GM12892 (cell line): Measurements from ENCODE around the gene NEU4. TPM values are rescaled to one million over a fixed set of nuclear protein-coding genes. Genes with fewer than 3 reads are reported as not detected.
"Not testable (repeated sequence)": the region's sequence is repeated elsewhere in the genome, so short reads cannot be mapped to it uniquely, and the experiment has no call there.

ENCODE experiments used
- DNase-seq: peaks from one replicate; pipeline ENCODE4 v3.0.0; 2011; ENCODE audit not compliant: insufficient read length
- FAIRE-seq: peaks from 2 replicates; lab custom pipeline; 2011; peaks lifted over from hg19 to GRCh38; lab: Jason Lieb, UNC
- POLR2A ChIP-seq: IDR thresholded peaks from 2 replicates; pipeline ENCODE4 v1.6.1; 2011; ENCODE audit warnings: low read depth, low read length, control low read depth
- POLR2AphosphoS5 ChIP-seq: IDR thresholded peaks from 2 replicates; pipeline ENCODE4 v1.6.1; 2011; ENCODE audit warnings: low read depth, low read length, control low read depth
- TAF1 ChIP-seq: IDR thresholded peaks from 2 replicates; pipeline ENCODE4 v1.6.1; 2011; ENCODE audit warnings: low read depth, mild to moderate bottlenecking, control low read depth, low read length, borderline replicate concordance
- polyA plus RNA-seq: library from polyadenylated mRNA; unstranded; fragments of >200 nt; gene quantifications from one replicate; pipeline ENCODE4 v1.2.1, GENCODE V29; 2012; ENCODE audit warnings: missing spikeins, inconsistent platforms; ENCODE audit not compliant: missing spikeins

NEU4 gene, protein sequence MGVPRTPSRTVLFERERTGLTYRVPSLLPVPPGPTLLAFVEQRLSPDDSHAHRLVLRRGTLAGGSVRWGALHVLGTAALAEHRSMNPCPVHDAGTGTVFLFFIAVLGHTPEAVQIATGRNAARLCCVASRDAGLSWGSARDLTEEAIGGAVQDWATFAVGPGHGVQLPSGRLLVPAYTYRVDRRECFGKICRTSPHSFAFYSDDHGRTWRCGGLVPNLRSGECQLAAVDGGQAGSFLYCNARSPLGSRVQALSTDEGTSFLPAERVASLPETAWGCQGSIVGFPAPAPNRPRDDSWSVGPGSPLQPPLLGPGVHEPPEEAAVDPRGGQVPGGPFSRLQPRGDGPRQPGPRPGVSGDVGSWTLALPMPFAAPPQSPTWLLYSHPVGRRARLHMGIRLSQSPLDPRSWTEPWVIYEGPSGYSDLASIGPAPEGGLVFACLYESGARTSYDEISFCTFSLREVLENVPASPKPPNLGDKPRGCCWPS
- 0.19 TPM for polyA plus RNA-seq

DNA sequence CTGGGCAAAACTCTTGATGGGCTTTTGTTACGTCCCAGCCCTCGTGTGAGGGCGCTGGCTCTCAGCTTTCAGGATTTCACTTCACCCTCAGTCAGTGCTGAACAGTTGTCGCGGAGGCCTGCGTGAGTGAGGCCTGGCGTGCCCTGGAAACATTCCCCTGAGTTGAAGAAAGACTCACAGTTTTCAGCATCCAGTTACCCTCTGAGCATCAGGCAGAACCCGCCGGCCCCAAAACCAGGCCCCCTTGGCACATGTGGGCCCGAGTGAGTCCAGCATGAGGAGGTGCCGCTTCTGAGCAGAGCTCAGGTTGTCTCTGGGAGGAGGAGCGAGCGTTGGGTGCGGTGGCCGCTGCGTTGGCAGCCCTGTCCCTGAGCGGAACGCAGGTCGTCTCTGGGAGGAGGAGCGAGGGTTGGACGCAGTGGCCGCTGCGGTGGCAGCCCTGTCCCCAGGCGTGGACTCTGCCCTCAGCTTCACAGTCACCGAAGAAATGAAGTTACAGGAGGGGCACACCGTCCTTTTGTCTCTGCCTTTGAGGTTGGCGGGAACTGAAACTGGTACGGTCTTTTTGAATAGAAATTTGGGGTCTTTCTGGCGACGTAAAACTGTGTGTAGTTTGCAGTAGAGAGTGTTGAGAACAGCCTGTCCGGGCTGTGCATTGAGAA lies at the start of gene NEU4:
TSS of gene NEU4 (plus strand) at position 473 of the 662 bp plus-strand sequence. CDS start 5,292 bp downstream, outside the sequence.
- FAIRE-seq, result no peak
- TF ChIP-seq POLR2A (no peak), POLR2AphosphoS5 (no peak), TAF1 (no peak)

GRCh38 chr2:241759893-241760292 lies 49.1 kb upstream of the NEU4 start:
- FAIRE-seq, result not testable (repeated sequence)

More for the DNA sequence above, at the start of gene NEU4:
- no peak for DNase-seq

DNA sequence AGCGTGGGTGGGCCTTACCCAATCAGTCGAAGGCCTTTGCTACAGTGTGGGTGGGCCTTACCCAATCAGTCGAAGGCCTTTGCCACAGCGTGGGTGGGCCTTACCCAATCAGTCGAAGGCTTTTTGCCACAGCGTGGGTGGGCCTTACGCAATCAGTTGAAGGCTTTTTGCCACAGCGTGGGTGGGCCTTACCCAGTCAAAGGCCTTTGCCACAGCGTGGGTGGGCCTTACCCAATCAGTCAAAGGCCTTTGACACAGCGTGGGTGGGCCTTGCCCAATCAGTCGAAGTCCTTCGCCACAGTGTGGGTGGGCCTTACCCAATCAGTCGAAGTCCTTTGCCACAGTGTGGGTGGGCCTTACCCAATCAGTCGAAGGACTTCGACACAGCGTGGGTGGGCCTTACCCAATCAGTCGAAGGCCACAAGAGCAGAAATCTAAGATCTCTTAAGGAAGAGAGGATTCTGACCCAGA lies 48.7 kb upstream of the NEU4 start:
- TF ChIP-seq TAF1 (no peak), POLR2AphosphoS5 (no peak), POLR2A (no peak)
- DNase-seq (no peak), FAIRE-seq (no peak)

More at GRCh38 chr2:241759893-241760292, 49.1 kb upstream of the NEU4 start:
- not testable (repeated sequence) for DNase-seq

DNA sequence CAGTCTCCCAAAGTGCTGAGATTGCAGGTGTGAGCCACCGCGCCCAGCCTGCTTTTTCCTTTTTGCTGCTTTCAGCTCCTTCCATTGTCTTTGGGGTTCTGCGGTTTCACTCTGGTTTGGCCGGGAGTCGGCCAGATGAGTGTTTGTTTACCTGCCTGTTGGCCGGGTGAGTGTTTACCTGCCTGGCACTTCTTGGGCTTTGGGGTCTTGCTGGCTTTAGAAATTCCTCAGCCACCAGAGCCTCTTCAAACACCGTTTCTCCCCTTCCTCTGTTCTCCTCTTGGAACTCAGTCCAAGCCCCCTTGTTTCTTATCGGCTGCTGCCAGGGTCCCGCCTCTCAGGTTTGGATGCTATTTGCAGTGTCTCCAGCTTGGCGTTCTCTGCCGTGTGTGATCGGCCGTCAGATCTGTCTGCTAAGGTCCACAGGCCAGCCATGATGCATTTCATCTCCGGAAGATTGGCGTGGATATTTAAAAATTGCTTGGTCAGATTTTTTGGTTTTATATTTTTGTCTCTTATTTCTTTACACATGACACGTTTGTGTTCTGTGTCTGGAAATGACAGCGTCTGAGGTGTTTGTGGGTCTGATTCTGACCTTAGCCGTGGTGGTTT lies 46.6 kb upstream of the NEU4 start:
- DNase-seq (no peak), FAIRE-seq (no peak)
- TF ChIP-seq POLR2A, result no peak
- no peak for TF ChIP-seq TAF1
- no peak for TF ChIP-seq POLR2AphosphoS5

DNA sequence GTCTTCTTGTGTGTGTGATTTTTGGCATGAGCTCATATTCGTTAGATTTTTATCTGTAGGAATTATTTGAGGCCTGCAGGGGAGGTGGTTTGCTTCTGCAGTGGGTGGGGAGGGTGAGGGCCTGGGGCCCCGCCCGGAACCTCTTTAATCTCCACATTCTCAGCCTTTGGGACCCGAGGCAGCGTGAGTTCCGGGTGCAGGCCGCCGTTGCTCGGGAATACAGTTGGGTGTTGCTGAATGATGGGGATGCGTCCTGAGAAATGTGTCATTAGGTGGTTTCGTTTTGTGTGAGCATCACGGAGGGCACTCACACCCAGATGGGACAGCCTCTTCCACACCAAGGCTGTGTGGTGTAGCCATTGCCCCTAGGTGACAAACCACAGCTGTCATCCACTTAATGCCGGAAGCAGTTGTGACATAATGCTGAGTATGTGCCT lies 46.0 kb upstream of the NEU4 start:
- DNase-seq (peak; percentile 14), FAIRE-seq (no peak)
- no peak for TF ChIP-seq POLR2A
- no peak for TF ChIP-seq POLR2AphosphoS5
- no peak for TF ChIP-seq TAF1

- DNase-seq (peak; percentile 6), FAIRE-seq (no peak)
- TF ChIP-seq TAF1, result no peak
- no peak for TF ChIP-seq POLR2AphosphoS5
- TF ChIP-seq POLR2A, result no peak
Measured at GRCh38 chr2:241763551-241764274, 45.3 kb upstream of the NEU4 start.

- peak; percentile 16 for DNase-seq
- TF ChIP-seq POLR2A (no peak), POLR2AphosphoS5 (no peak), TAF1 (no peak)
- no peak for FAIRE-seq
Measured at GRCh38 chr2:241764275-241765241, 44.4 kb upstream of the NEU4 start.

- DNase-seq, result no peak
- no peak for TF ChIP-seq POLR2AphosphoS5
- no peak for TF ChIP-seq POLR2A
- no peak for TF ChIP-seq TAF1
- no peak for FAIRE-seq
Measured at GRCh38 chr2:241767464-241768250, 41.3 kb upstream of the NEU4 start.

DNA sequence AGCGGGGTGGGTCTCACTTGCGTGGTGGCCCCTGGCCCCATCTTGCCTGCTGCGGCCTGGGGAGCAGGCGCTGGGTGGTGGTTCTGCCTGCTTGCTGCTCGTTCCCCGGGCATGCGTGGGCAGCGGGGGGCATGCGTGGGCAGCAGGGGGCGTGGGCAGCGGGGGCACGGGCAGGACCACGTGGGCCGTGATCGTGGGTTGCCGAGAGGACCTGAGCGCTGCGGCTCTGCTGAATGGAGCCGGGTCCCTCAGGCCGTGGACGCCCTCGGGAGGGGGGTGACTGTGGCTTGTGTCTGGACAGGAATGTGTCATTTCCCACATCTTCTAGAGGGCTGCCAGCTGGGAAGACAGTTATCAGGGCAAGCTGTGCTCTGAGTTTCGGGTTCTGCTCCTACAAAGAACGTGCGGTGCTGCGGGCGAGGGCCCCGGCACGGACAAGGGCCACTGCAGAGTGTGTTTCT lies 40.7 kb upstream of the NEU4 start:
- no peak for FAIRE-seq

More for the DNA sequence above, 40.7 kb upstream of the NEU4 start:
- DNase-seq, result no peak
- TF ChIP-seq POLR2A (no peak), TAF1 (no peak), POLR2AphosphoS5 (no peak)
